ENCODE measurements around the gene NPDC1.

GRCh38 chr9:137002646-137003041 lies 43.3 kb downstream of the NPDC1 start:
- TF ChIP-seq CTCF (conservative IDR thresholded peaks at IDR 0.05) (no peak), ZFX (IDR thresholded peaks at IDR 0.05) (no peak)

Data from C4-2B (cell line).